ENCODE measurements around the gene SH3TC1. TPM values are rescaled to one million over a fixed set of nuclear protein-coding genes. Genes with fewer than 3 reads are reported as not detected.

SH3TC1 gene
- total RNA-seq, 1 donor from 2014 or later: 0.70 TPM

DNA sequence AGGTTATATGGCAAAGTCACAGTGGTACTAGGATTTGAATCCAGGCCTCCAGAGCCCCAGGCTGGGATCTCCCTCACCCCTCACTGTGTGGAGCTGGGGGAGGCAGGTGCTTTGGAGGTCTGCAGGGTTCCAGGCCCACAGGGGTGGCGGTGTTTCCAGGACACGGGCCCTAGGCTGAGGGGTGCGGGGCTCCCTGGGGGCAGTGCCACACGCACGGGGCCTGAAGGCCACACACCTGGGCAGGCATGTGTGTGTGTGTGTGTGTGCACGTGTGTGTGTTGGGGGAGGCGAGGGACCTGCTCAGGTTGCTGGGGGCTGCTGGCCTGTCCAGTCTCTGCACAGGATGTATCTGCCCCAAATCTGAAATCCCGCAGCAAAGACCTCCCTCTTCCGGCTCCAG is 18.8 kb downstream of the SH3TC1 start:
- DNase-seq (ENCODE audit: extremely low spot score, unreplicated experiment): no peak
- Mint-ChIP-seq H3K36me3 (ENCODE audit: unreplicated experiment) (no peaks in the 10 kb centered on the region), H3K4me1 (ENCODE audit: unreplicated experiment) (peaks cover 7% of the 10 kb centered on the region), H3K9me3 (ENCODE audit: unreplicated experiment) (no peaks in the 10 kb centered on the region), H3K27ac (ENCODE audit: unreplicated experiment) (no peak overlapping the region), H3K27me3 (ENCODE audit: unreplicated experiment) (no peaks in the 10 kb centered on the region), H3K4me3 (ENCODE audit: unreplicated experiment) (no peak overlapping the region)
- TF ChIP-seq, protein P1, sequence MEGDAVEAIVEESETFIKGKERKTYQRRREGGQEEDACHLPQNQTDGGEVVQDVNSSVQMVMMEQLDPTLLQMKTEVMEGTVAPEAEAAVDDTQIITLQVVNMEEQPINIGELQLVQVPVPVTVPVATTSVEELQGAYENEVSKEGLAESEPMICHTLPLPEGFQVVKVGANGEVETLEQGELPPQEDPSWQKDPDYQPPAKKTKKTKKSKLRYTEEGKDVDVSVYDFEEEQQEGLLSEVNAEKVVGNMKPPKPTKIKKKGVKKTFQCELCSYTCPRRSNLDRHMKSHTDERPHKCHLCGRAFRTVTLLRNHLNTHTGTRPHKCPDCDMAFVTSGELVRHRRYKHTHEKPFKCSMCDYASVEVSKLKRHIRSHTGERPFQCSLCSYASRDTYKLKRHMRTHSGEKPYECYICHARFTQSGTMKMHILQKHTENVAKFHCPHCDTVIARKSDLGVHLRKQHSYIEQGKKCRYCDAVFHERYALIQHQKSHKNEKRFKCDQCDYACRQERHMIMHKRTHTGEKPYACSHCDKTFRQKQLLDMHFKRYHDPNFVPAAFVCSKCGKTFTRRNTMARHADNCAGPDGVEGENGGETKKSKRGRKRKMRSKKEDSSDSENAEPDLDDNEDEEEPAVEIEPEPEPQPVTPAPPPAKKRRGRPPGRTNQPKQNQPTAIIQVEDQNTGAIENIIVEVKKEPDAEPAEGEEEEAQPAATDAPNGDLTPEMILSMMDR (IDR thresholded peaks at IDR 0.05): no peak

DNA sequence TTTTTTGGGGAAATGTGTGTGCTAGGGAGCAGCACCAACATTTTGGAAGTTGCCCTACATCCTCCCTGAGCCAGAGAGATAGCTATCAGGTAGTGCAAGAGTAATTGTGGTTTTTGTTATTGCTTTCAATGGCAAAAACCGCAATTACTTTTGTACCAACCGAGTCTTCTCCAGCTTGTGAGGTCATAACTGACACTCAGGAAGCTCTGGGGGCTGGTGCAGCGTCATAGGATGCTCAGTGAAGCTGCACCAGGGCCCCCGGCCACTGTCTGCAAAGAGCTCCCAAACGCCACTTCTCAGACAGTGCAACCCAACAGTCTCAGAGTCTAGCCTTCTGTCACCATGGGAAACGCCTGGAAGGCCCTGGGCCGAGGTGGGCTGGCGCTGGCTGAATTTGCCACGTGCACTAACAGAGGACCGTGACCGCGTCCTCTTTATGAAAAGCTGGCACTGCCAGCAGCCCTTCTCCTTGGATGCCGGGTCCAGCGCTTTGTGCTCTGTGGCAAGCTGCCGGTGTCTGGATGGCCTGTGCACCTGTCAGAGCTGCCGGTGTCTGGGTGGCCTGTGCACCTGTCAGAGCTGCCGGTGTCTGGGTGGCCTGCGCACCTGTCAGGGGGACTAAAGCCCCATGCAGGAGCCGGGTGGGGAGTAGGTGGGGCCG is 19.4 kb downstream of the SH3TC1 start:
- Mint-ChIP-seq H3K36me3 (ENCODE audit: unreplicated experiment) (no peaks in the 10 kb centered on the region), H3K9me3 (ENCODE audit: unreplicated experiment) (no peaks in the 10 kb centered on the region), H3K27me3 (ENCODE audit: unreplicated experiment) (no peaks in the 10 kb centered on the region), H3K4me3 (ENCODE audit: unreplicated experiment) (no peak overlapping the region), H3K27ac (ENCODE audit: unreplicated experiment) (no peak overlapping the region), H3K4me1 (ENCODE audit: unreplicated experiment) (peaks cover 7% of the 10 kb centered on the region)
- TF ChIP-seq, protein P1 (IDR thresholded peaks at IDR 0.05): no peak
- DNase-seq (ENCODE audit: extremely low spot score, unreplicated experiment): no peak

DNA sequence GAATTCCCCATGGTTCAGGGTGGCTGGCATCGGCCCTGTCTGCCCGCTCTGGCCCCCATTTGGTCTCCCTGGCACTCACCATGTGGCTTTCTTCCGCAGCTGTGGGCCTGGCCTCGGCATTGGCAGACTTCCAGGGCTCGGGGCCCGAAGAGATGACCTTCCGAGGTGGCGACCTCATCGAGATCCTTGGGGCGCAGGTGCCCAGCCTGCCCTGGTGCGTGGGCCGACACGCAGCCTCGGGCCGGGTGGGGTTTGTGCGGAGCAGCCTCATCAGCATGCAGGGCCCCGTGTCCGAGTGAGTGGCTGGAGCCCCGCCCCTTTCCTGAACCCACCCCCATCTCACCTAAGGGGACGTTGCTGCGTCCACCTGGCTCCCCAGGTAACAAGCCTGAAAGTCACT is 20.1 kb downstream of the SH3TC1 start:
- Mint-ChIP-seq H3K36me3 (ENCODE audit: unreplicated experiment) (no peaks in the 10 kb centered on the region), H3K9me3 (ENCODE audit: unreplicated experiment) (no peaks in the 10 kb centered on the region), H3K4me3 (ENCODE audit: unreplicated experiment) (no peak overlapping the region), H3K4me1 (ENCODE audit: unreplicated experiment) (peaks cover 7% of the 10 kb centered on the region), H3K27ac (ENCODE audit: unreplicated experiment) (no peak overlapping the region), H3K27me3 (ENCODE audit: unreplicated experiment) (no peaks in the 10 kb centered on the region)
- no peak for DNase-seq (ENCODE audit: extremely low spot score, unreplicated experiment)
- TF ChIP-seq, protein P1 (IDR thresholded peaks at IDR 0.05): no peak

DNA sequence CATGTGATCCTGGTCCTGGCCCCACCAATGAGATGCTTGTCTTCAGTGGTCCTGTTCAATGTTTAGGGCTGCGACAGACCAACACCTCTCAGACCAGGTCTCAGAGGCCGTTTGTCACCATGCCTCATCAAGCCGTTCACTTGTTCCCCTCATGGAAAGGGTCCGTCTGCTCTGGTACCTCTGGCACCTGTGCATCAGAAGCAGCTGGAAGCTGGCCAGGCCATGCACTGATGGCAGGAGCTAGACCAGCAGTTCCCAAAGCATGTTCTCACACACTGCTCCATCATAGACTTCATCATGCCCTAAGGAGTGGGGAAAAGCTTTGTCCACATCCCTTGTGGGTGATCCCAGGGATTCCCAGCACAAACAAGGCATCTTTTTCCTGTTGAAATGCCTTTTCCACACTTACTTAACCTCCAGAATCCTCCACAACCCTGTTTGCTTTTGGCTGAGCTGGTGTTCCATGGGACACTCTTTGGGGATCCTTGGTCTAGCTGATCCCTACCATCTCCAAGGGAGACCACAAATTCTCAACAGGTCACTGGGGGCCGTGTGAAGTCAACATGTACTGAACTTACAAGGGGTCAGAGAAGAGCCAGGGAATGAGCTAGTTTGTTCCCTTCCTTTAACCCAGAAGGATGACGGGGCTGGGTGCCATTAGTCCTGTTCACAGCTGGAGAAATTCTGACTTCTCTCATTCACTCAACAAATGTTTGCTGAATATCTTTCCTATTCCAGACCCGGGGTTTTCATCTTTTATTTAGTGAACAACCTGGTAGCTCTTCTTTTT is 21.8 kb downstream of the SH3TC1 start:
- Mint-ChIP-seq H3K4me3 (ENCODE audit: unreplicated experiment) (no peak overlapping the region), H3K4me1 (ENCODE audit: unreplicated experiment) (peaks cover 5% of the 10 kb centered on the region), H3K27ac (ENCODE audit: unreplicated experiment) (no peak overlapping the region), H3K27me3 (ENCODE audit: unreplicated experiment) (no peaks in the 10 kb centered on the region), H3K36me3 (ENCODE audit: unreplicated experiment) (no peaks in the 10 kb centered on the region), H3K9me3 (ENCODE audit: unreplicated experiment) (no peaks in the 10 kb centered on the region)
- DNase-seq (ENCODE audit: extremely low spot score, unreplicated experiment): no peak
- TF ChIP-seq, protein P1 (IDR thresholded peaks at IDR 0.05): no peak

DNA sequence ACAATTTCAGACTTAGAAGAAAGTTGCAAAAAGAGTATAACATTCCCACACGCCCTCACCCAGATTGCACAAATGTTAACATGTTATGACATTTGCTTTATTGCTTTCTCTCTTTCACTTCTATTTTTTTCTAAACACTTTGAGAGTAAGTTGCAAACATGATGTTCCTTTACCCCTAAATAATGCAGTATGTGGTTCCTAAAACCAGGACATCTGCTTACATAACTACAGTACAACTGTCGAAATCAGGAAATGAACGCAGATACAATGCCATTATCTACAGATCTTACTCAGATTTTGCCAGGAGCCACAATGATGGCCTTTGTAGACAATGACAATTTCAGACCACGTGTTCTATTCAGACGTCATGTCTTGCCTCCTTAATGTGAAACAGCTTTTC is 22.4 kb downstream of the SH3TC1 start:
- no peaks in the 10 kb centered on the region for H3K9me3 Mint-ChIP-seq (ENCODE audit: unreplicated experiment)
- H3K36me3 Mint-ChIP-seq (ENCODE audit: unreplicated experiment): no peaks in the 10 kb centered on the region
- no peak overlapping the region for H3K27ac Mint-ChIP-seq (ENCODE audit: unreplicated experiment)
- no peaks in the 10 kb centered on the region for H3K27me3 Mint-ChIP-seq (ENCODE audit: unreplicated experiment)
- no peak for DNase-seq (ENCODE audit: extremely low spot score, unreplicated experiment)
- TF ChIP-seq, protein P1 (IDR thresholded peaks at IDR 0.05): no peak
- peaks cover 11% of the 10 kb centered on the region for H3K4me1 Mint-ChIP-seq (ENCODE audit: unreplicated experiment)
- no peak overlapping the region for H3K4me3 Mint-ChIP-seq (ENCODE audit: unreplicated experiment)
